HG03378 (cell line): Measurements from ENCODE around the gene CCDC57.

Experiments used
- ATAC-seq: cut with Tn5 transposase; IDR thresholded peaks from one replicate; pipeline ENCODE4 v1.9.1; 2021; ENCODE audit warnings: mild to moderate bottlenecking, moderate library complexity; ENCODE audit not compliant: unreplicated experiment

The CCDC57 gene

GRCh38 chr17:82053130-82053529, 159.5 kb downstream of the CCDC57 start:
- no peak for ATAC-seq

DNA sequence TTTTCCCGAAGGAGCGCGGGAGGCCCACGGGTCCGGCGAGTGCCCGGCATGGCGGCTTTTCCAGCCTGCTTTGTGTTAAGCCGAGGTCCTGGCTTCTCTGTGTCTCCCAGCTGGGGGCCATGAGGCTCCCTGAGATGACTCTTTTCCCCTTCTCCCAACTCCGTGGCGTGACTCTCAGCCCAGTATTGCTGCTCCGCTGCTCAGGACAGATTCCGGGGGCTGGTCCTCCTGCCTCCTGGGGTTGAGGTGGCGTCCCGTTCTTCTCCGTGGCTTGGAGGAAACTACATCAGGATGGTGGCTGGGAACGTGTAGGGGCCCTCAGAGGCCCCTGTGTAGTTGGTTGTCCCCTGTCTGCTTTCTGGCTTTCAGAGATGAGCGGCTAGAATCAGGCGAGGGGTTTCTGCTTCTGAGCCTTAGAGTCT, 160.0 kb downstream of the CCDC57 start:
- no peak for ATAC-seq

DNA sequence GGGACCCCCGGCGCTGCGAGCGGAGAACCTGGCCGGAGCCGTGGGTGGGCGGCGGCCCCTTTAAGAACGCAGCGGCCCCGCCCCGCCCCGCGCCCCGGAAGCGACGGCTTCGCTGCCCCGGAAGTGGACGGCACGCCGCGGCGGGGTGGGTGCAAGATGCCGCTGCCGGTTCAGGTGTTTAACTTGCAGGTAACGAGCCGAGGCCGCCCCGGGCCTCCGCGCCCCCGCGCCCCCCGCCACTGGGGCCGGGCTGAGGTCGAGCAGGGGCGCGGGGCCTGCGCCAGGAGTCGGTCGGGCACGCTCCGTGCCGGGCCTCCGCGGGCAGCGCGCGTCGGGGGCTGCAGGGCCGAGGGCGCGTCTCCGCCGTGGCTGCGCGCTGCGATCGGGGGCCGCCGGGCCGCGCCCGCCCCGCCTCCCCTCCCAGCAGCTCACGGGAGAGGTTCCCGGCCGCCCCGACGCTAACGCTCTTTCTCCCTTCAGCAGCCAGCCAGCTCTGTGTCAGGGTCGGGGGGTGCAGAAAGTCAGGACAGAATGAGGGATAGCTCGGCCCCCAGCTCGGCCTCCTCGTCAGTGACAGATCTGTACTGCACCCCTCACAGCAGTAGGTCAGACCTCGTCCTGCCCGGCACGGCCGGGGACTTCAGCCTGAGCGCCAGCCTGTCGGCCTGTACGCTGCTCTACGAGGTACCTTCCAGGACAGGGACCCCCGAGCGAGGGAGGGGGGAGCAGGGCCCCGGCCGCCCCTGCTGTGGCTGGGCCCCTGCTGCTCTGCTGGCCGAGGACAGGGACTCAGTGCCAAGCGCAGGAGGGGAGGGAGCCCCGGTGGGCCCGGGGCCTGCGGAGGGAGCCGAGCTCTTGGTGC, 160.6 kb downstream of the CCDC57 start, which contains the start of the genes GPS1 and RFNG:
Gene GPS1, plus strand, starts transcription at position 123 of the 862 bp plus-strand sequence. Its CDS starts 34 bp downstream, at position 157.
Gene RFNG, minus strand, starts transcription at position 36 of the 862 bp plus-strand sequence. CDS start 45 bp downstream, outside the sequence.
- ATAC-seq = no peak
